Ishikawa (cell line): ENCODE measurements around the gene SLC7A1.

ENCODE experiments used
- CEBPB ChIP-seq: IDR thresholded peaks from 2 replicates; pipeline ENCODE4 v1.6.1; 2012
- CREB1 ChIP-seq: IDR thresholded peaks from 2 replicates; pipeline ENCODE4 v1.6.1; 2012; ENCODE audit warnings: low read depth
- EGR1 ChIP-seq: IDR thresholded peaks from 2 replicates; pipeline ENCODE4 v1.6.1; 2012
- EP300 ChIP-seq: IDR thresholded peaks from 2 replicates; pipeline ENCODE4 v1.6.1; 2012; ENCODE audit warnings: borderline replicate concordance
- FOXM1 ChIP-seq: IDR thresholded peaks from 2 replicates; pipeline ENCODE4 v1.6.1; 2012; ENCODE audit warnings: low read depth, borderline replicate concordance
- MAX ChIP-seq: IDR thresholded peaks from 2 replicates; pipeline ENCODE4 v1.6.1; 2012
- NFIC ChIP-seq: IDR thresholded peaks from 2 replicates; pipeline ENCODE4 v1.6.1; 2012
- RAD21 ChIP-seq: IDR thresholded peaks from 2 replicates; pipeline ENCODE4 v1.6.1; 2012; ENCODE audit warnings: low read depth
- TAF1 ChIP-seq: IDR thresholded peaks from 2 replicates; pipeline ENCODE4 v1.6.1; 2012; ENCODE audit warnings: low read depth, mild to moderate bottlenecking
- TCF12 ChIP-seq: IDR thresholded peaks from 2 replicates; pipeline ENCODE4 v1.6.1; 2012; ENCODE audit warnings: low read depth
- TEAD4 ChIP-seq: IDR thresholded peaks from 2 replicates; pipeline ENCODE4 v1.6.1; 2012
- USF1 ChIP-seq: IDR thresholded peaks from 2 replicates; pipeline ENCODE4 v1.6.1; 2012
- YY1 ChIP-seq: IDR thresholded peaks from 2 replicates; pipeline ENCODE4 v1.6.1; 2012; ENCODE audit warnings: low read depth
- ZBTB7A ChIP-seq: IDR thresholded peaks from 2 replicates; pipeline ENCODE4 v1.6.1; 2012; ENCODE audit warnings: low read depth
- TF ChIP-seq, protein P1 (sequence below): IDR thresholded peaks from 2 replicates; pipeline ENCODE4 v1.6.1; 2012; ENCODE audit warnings: low read depth, mild to moderate bottlenecking

SLC7A1 gene

DNA sequence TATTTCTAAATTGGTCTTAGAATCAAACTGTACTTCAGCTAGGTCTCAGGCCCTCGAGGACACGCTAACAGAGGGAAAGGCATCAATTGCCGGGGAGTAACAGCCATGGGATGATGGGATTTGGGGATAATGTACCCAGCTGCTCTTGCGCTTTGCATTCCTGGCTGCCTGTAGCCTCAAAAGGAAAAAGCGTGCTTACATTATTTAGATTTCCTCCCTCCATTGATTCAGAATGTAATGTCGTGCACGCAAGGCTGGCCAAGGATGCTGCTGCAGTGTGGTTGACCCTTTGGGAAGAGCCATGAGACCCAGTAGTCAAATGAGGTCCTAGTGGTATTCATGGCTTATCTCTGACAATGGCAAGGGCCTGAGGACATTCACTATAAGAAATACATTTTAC is 95.1 kb downstream of the SLC7A1 start:
- no peak for TF ChIP-seq EGR1
- TF ChIP-seq CREB1 = no peak

DNA sequence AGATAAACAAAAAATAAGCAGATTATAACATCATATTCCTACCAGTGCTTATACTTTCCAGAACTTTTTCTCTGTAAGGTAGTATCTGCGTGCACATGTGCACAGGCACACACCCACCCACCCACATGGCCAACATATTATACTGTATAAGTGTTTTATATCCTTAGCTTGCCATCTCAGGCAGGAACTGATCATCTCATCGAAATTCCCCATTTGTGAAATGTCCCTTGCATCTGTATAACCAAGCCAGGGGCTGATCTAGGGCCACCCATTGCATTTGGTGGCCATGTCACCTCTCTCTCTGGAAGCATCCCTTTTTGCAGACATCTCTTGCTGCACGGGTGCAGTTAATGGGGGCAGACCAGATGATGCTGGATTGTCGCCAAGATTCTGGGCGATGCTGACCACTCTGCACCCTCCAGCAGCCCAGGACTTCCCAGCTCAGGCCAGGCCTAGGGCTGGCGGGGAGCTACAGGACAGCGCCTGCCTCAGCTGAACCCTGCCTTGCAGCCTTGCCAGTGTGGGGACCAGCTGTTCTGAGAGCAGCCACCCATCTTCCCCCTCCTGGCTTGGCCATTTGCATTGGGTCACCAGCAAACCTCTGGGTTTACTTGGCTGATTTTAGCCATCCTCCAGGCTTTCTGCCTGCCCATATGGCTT is 95.9 kb downstream of the SLC7A1 start:
- TF ChIP-seq TAF1 (no peak), TEAD4 (no peak), RAD21 (no peak), FOXM1 (no peak), NFIC (no peak), YY1 (no peak), CREB1 (no peak), EGR1 (no peak), TCF12 (no peak), EP300 (no peak), CEBPB (no peak)

DNA sequence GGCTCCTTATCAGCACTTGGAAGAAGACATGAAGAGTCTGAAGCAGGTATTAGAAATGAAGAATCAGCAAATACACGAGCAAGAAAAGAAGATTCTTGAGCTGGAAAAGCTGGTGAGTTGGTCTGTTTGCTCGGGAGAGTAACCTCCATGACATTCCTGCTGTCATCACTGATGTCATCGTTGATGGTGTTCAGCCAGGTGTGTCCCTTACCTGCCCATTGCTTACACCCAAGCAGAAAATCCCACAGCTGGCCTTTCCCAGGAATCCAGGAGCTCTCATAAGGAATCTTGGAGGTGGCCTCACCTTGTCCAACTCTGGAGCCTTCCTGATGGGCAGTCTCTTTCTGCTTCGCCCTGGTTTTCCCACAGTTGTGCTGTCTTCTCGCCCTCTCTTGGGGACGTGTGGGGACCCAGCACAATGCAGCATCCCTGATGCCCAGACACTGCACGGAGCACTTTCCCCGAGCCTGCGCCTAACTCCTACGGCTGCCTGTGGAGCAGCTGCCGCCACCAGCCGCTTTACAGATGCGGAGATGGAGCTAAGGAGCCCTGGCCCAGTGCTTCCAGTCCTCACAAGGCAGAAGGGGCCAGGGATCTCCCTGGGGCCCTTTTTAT is 97.0 kb downstream of the SLC7A1 start:
- no peak for TF ChIP-seq YY1
- TF ChIP-seq TEAD4 = no peak
- TF ChIP-seq CEBPB = no peak

DNA sequence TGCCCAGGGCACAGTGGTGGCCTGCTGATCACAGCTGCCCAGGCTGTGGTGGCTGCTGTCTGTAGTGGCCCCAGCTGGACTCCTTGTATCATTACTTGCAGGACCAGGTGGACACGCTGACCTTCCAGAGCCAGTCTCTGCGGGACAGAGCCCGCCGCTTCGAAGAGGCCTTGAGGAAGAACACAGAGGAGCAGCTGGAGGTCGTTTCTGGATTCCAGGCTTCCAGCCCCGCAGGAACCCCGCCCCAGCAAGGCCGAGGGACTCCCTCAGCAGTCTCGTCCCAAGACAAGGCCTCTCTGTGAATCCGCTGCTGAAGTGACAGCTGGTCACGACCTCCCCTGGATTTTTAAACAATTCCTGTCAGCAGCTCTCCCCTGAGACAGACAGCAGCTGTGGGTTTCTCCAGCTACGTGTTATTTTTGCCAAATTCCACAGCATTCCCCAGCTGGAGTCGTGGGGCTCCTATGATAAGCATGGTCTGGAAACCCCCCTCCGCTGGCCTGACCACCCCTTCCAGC is 98.3 kb downstream of the SLC7A1 start:
- no peak for TF ChIP-seq NFIC
- no peak for TF ChIP-seq YY1
- TF ChIP-seq TAF1 = no peak
- TF ChIP-seq EGR1 = no peak
- TF ChIP-seq TCF12 = no peak
- no peak for TF ChIP-seq MAX

GRCh38 chr13:29496241-29496712 is 99.2 kb downstream of the SLC7A1 start:
- TF ChIP-seq FOXM1 (no peak), EGR1 (no peak), TAF1 (no peak), YY1 (no peak), ZBTB7A (no peak), TCF12 (no peak), CREB1 (no peak), RAD21 (no peak)

GRCh38 chr13:29494520-29494919 is 101.0 kb downstream of the SLC7A1 start:
- TF ChIP-seq EP300 (no peak), USF1 (no peak)

DNA sequence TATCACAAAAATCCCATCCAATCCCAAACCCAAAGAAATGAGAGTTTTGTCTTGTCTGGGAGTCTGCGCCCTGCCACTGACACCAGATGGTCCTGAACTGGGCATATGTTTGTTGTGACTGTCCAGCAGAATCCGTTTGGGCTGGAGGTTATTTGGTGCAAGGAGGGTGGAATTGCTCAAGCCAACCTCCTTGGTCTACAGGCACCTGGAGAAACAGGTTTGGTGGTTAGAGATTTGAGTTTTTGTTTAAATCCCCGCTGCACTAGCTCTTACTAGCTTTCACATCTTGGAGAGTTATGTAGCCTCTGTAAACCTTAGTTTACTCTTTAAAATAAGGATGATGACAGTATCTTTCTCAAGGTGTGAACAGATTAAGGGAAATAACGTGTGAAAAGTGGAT is 101.7 kb downstream of the SLC7A1 start:
- no peak for TF ChIP-seq RAD21
- TF ChIP-seq TEAD4 = no peak
- no peak for TF ChIP-seq ZBTB7A
- TF ChIP-seq NFIC = no peak
- TF ChIP-seq YY1 = no peak
- no peak for TF ChIP-seq EGR1

GRCh38 chr13:29491248-29491647 is 104.2 kb downstream of the SLC7A1 start:
- TF ChIP-seq YY1 (no peak), RAD21 (no peak), CREB1 (no peak), EGR1 (no peak), TCF12 (no peak), NFIC (no peak), EP300 (no peak), TAF1 (no peak), TEAD4 (no peak), CEBPB (no peak), FOXM1 (no peak), ZBTB7A (no peak), USF1 (no peak), MAX (no peak)
- TF ChIP-seq, protein P1, sequence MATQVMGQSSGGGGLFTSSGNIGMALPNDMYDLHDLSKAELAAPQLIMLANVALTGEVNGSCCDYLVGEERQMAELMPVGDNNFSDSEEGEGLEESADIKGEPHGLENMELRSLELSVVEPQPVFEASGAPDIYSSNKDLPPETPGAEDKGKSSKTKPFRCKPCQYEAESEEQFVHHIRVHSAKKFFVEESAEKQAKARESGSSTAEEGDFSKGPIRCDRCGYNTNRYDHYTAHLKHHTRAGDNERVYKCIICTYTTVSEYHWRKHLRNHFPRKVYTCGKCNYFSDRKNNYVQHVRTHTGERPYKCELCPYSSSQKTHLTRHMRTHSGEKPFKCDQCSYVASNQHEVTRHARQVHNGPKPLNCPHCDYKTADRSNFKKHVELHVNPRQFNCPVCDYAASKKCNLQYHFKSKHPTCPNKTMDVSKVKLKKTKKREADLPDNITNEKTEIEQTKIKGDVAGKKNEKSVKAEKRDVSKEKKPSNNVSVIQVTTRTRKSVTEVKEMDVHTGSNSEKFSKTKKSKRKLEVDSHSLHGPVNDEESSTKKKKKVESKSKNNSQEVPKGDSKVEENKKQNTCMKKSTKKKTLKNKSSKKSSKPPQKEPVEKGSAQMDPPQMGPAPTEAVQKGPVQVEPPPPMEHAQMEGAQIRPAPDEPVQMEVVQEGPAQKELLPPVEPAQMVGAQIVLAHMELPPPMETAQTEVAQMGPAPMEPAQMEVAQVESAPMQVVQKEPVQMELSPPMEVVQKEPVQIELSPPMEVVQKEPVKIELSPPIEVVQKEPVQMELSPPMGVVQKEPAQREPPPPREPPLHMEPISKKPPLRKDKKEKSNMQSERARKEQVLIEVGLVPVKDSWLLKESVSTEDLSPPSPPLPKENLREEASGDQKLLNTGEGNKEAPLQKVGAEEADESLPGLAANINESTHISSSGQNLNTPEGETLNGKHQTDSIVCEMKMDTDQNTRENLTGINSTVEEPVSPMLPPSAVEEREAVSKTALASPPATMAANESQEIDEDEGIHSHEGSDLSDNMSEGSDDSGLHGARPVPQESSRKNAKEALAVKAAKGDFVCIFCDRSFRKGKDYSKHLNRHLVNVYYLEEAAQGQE = no peak

- TF ChIP-seq CEBPB = no peak
- TF ChIP-seq ZBTB7A = no peak
- no peak for TF ChIP-seq TEAD4
- no peak for TF ChIP-seq USF1
- no peak for TF ChIP-seq YY1
- TF ChIP-seq EP300 = no peak
- TF ChIP-seq TCF12 = no peak
- no peak for TF ChIP-seq FOXM1
Observed at GRCh38 chr13:29490561-29490885, 105.0 kb downstream of the SLC7A1 start.
